Measurements from ENCODE around the gene CFAP119.

GRCh38 chr16:30774367-30775130 lies 12.7 kb upstream of the CFAP119 start:
- no peak for TF ChIP-seq POLR2AphosphoS5 (IDR thresholded peaks at IDR 0.05; ENCODE audit: low read depth, low read length)
- no peak for TF ChIP-seq POLR2A (IDR thresholded peaks at IDR 0.05; ENCODE audit: low read depth, low read length)
- no peak for TF ChIP-seq POU2F2 (IDR thresholded peaks at IDR 0.05; ENCODE audit: low read depth, low read length)
- TF ChIP-seq SPI1 (IDR thresholded peaks at IDR 0.05; ENCODE audit: low read depth, low read length), result no peak
